Esophagus muscularis mucosa (tissue), 4 donors: ENCODE results near the gene CPEB1.

Experiments used
- CTCF ChIP-seq, 3 experiments: fragments of 200-600 bp in 2 of 3; fragments of 450-650 bp in 1 of 3; sonication (generic) in 2 of 3; IDR thresholded peaks; one replicate each; pipeline ENCODE4 v1.5.1; 2017 to 2019; ENCODE audit warnings: antibody characterized with exemption in 3 of 3, mild to moderate bottlenecking in 2 of 3, moderate library complexity in 1 of 3
- EP300 ChIP-seq: sonication (generic); formaldehyde crosslinking; IDR thresholded peaks from one replicate; pipeline ENCODE4 v1.6.1; 2017; ENCODE audit warnings: antibody characterized with exemption
- POLR2A ChIP-seq: fragments of 450-650 bp; IDR thresholded peaks from one replicate; pipeline ENCODE4 v1.6.1; 2017; ENCODE audit warnings: antibody characterized with exemption, moderate library complexity, mild to moderate bottlenecking, low read depth
- POLR2AphosphoS5 ChIP-seq, 2 donors: sonication (generic); formaldehyde crosslinking; IDR thresholded peaks; one replicate each; pipeline ENCODE4 v1.6.1; 2017; ENCODE audit warnings: antibody characterized with exemption in 2 of 2

DNA sequence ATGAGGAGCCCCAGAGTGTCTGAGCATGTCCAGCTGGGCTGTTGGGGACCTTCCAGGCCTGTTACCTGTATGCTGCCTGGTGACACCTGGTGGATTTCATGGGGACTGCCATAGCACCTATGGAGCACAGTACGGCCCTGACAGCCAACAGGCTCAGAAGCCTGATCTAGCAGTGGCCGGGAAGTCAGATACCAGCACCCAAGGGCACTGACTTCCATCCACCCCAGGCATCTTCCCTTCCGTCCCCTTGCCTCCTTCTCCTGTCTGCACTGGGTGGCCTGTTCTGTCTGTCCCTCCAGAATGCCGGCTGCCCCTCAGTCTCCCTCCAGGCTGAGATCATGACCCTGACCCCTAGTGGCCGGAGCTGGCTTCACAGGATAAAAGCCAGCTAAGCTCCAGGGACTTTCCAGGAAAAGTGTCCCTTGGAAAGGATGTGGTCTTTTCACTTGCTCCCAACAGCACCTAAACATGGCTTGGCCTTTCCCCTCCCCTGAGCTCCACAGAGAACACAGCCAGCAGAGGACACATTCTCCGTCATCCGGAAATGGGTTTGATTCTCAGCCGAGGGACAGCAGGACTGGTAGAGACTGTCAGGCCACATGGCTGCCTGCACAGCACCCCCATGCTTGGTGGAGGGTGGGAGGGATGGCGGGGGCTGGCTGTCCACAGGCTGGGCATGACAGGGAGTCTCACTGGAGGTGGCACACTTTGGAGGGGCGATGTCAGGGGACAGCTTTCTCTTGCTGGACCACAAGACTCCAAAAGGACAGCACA is 116.4 kb downstream of the CPEB1 start:
- no peak for TF ChIP-seq EP300
- TF ChIP-seq CTCF (IDR thresholded peaks at IDR 0.05) = peak; percentile 72 to 79 (median 76)
- peak in 1 of 2 donors; percentile 24 for TF ChIP-seq POLR2AphosphoS5 (IDR thresholded peaks at IDR 0.05)
- TF ChIP-seq POLR2A = no peak
